NCI-H82 treated with DMSO at 0.1 percent for 48 hours (cell line): ENCODE results near the gene FAM193A.
"Not testable (repeated sequence)": the region's sequence is repeated elsewhere in the genome, so short reads cannot be mapped to it uniquely, and the experiment has no call there.

Experiments used
- DNase-seq: peaks from one replicate; lab custom pipeline; 2025; ENCODE audit not compliant: unreplicated experiment; lab: John Stamatoyannopoulos, UW

Gene FAM193A

GRCh38 chr4:2767046-2767704 is 230.7 kb downstream of the FAM193A start:
- no peak for DNase-seq

GRCh38 chr4:2767705-2768074 is 231.2 kb downstream of the FAM193A start:
- DNase-seq: no peak

DNA sequence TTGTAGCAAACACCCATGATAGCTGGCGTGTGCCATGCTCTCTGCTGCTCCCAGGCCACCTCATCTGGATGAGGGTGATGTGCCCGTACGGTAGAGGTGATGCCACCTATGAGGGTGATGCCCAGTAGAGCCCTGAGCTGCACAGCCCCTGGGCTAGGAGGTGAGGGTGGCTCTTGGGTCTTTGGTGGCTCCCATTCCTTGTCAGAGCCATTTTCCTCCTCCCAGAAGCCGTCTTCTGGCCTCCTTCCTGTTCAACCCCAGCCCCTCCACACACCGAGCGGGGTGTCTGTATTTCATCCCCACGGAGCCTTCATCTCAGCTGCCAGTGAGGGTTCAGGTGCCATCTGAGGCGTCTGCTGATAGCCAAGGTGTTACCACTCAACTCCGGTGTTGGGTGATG is 231.7 kb downstream of the FAM193A start:
- no peak for DNase-seq

- no peak for DNase-seq
Measured at GRCh38 chr4:2768921-2769336, 232.5 kb downstream of the FAM193A start.

- no peak for DNase-seq
Measured at GRCh38 chr4:2771264-2771663, 234.8 kb downstream of the FAM193A start.

DNA sequence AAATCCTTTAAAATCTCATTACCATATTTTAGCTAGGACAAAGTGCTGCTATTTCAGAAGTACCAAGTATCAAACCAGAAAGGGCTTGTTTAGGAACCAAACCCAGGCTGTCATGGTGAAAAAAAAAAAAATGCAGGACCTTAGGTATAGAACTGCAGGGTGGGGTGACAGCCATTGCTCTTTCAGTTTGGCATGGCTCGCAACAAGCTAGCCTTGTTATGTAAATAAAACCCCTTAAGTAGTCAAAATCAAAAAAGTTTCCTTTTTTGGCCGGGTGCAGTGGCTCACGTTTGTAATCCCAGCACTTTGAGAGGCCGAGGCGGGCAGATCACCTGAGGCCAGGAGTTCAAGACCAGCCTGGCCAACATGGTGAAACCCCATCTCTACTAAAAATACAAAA is 244.2 kb downstream of the FAM193A start:
- not testable (repeated sequence) for DNase-seq

GRCh38 chr4:2781911-2782310 is 245.5 kb downstream of the FAM193A start:
- DNase-seq: no peak
